Esophagus squamous epithelium (tissue), 5 donors: Measurements from ENCODE around the gene POLA1. TPM values are rescaled to one million over a fixed set of nuclear protein-coding genes. Genes with fewer than 3 reads are reported as not detected.

Experiments
- DNase-seq: peaks from one replicate; lab custom pipeline; 2025; lab: John Stamatoyannopoulos, UW
- H3K27ac ChIP-seq, 4 donors: fragments of 200-600 bp; sonication (generic); one replicate each; pipeline ENCODE4 v1.5.1; 2016 to 2019; ENCODE audit warnings: mild to moderate bottlenecking in 1 of 4
- H3K27me3 ChIP-seq, 4 donors: fragments of 200-600 bp; sonication (generic); 1 replicate in 3 of 4; 2 replicates in 1 of 4; pipeline versions ENCODE4 v1.5.1 to v1.6.0; 2017 to 2021; ENCODE audit warnings: antibody characterized with exemption in 1 of 4
- H3K36me3 ChIP-seq, 3 donors: fragments of 200-600 bp; sonication (generic); one replicate each; pipeline ENCODE4 v1.5.1; 2016 to 2019
- H3K4me1 ChIP-seq, 3 donors: fragments of 200-600 bp; sonication (generic); one replicate each; pipeline ENCODE4 v1.5.1; 2017 to 2019
- H3K4me3 ChIP-seq, 4 donors: fragments of 200-600 bp; sonication (generic); 1 replicate in 3 of 4; 2 replicates in 1 of 4; pipeline ENCODE4 v1.5.1; 2016 to 2019; ENCODE audit warnings: mild to moderate bottlenecking in 2 of 4, moderate library complexity in 1 of 4
- H3K9me3 ChIP-seq, 3 donors: fragments of 200-600 bp; sonication (generic); one replicate each; pipeline ENCODE4 v1.5.1; 2016 to 2019
- POLR2A ChIP-seq, 4 donors: fragments of 450-650 bp; IDR thresholded peaks; one replicate each; pipeline ENCODE4 v1.6.1; 2017; ENCODE audit warnings: antibody characterized with exemption in 4 of 4, mild to moderate bottlenecking in 4 of 4, moderate library complexity in 3 of 4
- WGBS, 2 donors: methylation state at CpG; one replicate each; pipeline ENCODE4 v1.1.5; 2018; 5-methylcytosine and 5-hydroxymethylcytosine counted together
- intact Hi-C: fragments of 100-400 bp; cut with DNase I; formaldehyde crosslinking; loops from one replicate; pipeline ENCODE4 v1.15.0; 2022
- total RNA-seq, 4 donors: library from RNA; depleted of rRNA; stranded (reverse); fragments of >200 nt; gene quantifications; one replicate each; pipeline ENCODE4 v1.1.0, GENCODE V29; 2016
- TF ChIP-seq, protein P1 (sequence below), 6 experiments: fragments of 450-650 bp in 4 of 6; fragments of 200-600 bp in 2 of 6; sonication (generic) in 2 of 6; IDR thresholded peaks; one replicate each; pipeline ENCODE4 v1.5.1; 2016 to 2019; ENCODE audit warnings: antibody characterized with exemption in 6 of 6, mild to moderate bottlenecking in 4 of 6, moderate library complexity in 4 of 6
- donor health status: DM: yes; HTN: yes; CAD: no.

Gene POLA1
- total RNA-seq, 4 donors from 2014 or later: 5.3 to 14.7 (median 13.1) TPM

DNA sequence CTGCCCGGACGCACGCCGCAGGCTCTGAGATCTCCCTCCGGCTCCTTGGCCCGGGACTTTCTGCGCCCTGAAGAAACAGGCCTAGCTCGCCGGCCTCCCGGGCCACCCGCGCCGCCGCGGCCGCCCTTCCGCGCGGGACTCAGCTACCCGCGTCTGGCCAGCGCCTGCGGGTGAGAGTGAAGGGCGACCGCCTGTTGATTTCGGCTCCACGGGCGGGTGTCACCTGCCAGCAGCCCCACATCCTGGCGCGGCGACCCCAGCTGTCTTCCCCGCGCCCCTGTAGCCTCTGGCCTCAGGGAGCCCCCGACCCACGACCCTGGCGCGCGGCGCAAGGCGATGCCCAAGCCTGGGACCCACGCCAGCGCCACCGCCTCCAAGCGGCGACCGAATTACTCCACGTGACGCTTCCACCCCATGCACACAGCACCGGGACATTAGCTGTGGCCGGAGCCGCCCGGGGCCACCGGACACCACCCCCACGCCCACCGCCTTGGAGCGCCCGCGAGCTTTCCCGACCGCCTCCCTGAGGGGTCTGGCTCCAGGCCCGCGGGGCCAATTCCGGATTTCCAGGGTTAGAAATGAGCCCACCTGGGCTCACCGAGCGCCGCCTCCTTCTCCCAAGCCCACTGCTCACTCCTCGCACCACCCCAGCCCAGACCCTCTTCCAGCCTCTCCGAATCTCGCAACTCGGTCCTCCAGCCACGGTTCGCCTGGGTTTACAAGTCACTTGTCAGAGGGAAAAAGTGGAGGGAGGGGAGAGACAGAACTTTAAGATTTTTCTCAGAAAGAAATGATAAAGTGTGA is 311.9 kb downstream of the POLA1 start:
- WGBS, 2 donors: 3 to 23% methylated on average over 11 to 18 of the region's 72 CpGs
- no peak for DNase-seq
- H3K36me3 ChIP-seq: no peaks in the 10 kb centered on the region
- peaks cover 12 to 47% (median 13%) of the 10 kb centered on the region in 3 donors for H3K4me1 ChIP-seq
- peak overlapping the region in 2 of 4 donors; percentile 28 to 46 for H3K4me3 ChIP-seq
- intact Hi-C loops: no loop called here
- no peak overlapping the region for H3K27ac ChIP-seq
- H3K27me3 ChIP-seq: peaks cover 0 to 93% (median 36%) of the 10 kb centered on the region in 4 donors
- H3K9me3 ChIP-seq: no peaks in the 10 kb centered on the region
- TF ChIP-seq, protein P1, sequence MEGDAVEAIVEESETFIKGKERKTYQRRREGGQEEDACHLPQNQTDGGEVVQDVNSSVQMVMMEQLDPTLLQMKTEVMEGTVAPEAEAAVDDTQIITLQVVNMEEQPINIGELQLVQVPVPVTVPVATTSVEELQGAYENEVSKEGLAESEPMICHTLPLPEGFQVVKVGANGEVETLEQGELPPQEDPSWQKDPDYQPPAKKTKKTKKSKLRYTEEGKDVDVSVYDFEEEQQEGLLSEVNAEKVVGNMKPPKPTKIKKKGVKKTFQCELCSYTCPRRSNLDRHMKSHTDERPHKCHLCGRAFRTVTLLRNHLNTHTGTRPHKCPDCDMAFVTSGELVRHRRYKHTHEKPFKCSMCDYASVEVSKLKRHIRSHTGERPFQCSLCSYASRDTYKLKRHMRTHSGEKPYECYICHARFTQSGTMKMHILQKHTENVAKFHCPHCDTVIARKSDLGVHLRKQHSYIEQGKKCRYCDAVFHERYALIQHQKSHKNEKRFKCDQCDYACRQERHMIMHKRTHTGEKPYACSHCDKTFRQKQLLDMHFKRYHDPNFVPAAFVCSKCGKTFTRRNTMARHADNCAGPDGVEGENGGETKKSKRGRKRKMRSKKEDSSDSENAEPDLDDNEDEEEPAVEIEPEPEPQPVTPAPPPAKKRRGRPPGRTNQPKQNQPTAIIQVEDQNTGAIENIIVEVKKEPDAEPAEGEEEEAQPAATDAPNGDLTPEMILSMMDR (IDR thresholded peaks at IDR 0.05): no peak
- no peak for TF ChIP-seq POLR2A (IDR thresholded peaks at IDR 0.05)

DNA sequence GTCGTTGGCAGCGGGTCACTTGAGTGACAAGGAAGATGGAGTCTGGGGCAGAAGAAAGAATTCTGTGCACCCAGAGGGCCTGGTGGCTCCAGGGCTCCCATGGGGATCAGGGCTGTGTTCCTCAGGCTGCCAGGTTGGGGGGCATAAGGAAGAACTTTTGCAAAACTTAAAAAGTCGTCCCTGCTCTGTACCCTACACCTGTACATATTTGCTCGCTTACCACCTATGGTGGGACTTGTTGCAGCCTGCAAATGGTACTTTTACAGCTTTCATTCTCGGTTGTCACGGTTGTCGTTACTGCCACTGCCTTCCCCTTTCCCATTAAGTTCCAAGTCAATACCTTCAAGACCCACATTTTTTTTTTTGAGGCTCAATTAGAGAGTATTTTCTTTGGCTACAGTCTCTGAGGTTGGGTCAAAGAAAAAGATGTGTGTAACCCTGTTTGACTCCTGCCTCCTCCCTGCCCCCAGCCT is 312.9 kb downstream of the POLA1 start:
- intact Hi-C loops: no loop called here
- Histone ChIP-seq H3K27ac (no peak overlapping the region), H3K9me3 (no peaks in the 10 kb centered on the region), H3K27me3 (peaks cover 0 to 100% (median 41%) of the 10 kb centered on the region in 4 donors), H3K4me1 (peaks cover 12 to 53% (median 15%) of the 10 kb centered on the region in 3 donors), H3K4me3 (no peak overlapping the region), H3K36me3 (no peaks in the 10 kb centered on the region)
- DNase-seq: no peak
- WGBS, 2 donors: 8 to 32% methylated on average over 5 to 7 of the region's 7 CpGs
- TF ChIP-seq, protein P1 (IDR thresholded peaks at IDR 0.05): no peak
- TF ChIP-seq POLR2A (IDR thresholded peaks at IDR 0.05): no peak

DNA sequence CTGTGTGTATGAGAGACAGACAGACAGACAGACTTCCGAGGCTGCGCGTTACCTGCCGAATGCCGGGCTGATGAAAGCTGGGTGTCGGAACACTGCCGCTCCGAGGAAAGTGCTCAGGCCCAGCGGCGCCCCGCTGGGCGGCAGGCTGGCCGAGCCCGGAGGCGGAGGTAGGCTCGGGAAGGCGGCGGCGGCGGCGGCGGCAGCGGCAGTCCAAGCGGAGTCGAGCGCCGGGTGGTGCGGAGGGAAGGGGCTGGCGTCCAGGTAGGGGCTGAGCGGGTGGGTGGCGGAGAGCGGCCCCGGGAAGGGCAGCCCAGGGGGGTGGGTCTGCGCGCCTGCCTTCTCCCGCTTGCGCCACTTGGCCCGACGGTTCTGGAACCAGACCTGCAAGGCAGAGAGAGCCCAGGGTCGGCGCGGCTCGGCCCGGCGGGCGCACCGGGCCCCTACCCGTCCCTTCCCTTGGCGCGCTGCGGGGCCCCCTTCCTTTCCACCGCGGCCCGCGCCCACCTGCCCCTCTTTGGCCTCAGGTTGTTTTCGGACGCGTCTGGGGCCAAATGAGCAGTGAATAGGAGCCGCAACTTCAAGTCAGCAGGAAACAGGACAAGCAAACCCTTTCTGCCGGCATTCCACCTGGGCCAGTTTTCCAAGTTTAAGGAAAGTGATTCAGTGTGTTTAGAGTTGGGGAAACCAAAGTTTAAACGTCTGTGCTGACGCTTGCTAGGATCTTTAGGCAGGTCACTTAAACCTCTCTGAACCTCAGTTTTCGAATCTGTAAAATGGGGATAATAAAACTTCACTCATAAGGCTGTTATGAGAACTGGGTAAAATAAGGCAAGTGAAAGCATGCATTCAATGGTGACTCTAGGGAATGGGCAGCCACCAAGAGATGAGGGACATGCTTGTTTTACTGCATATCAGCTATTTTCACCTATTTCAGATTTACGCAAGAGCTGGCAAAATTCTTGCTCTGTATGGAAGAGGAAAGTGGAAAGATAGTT is 313.6 kb downstream of the POLA1 start:
- Histone ChIP-seq H3K27ac (no peak overlapping the region), H3K4me1 (peaks cover 12 to 57% (median 16%) of the 10 kb centered on the region in 3 donors), H3K27me3 (peaks cover 0 to 100% (median 40%) of the 10 kb centered on the region in 4 donors), H3K36me3 (no peaks in the 10 kb centered on the region), H3K4me3 (peak overlapping the region in 1 of 4 donors; percentile 38), H3K9me3 (no peaks in the 10 kb centered on the region)
- TF ChIP-seq POLR2A (IDR thresholded peaks at IDR 0.05): no peak
- TF ChIP-seq, protein P1 (IDR thresholded peaks at IDR 0.05): no peak
- WGBS, 2 donors: 29 to 37% methylated on average over 3 to 20 of the region's 64 CpGs
- intact Hi-C loops: no loop called here
- DNase-seq: no peak

DNA sequence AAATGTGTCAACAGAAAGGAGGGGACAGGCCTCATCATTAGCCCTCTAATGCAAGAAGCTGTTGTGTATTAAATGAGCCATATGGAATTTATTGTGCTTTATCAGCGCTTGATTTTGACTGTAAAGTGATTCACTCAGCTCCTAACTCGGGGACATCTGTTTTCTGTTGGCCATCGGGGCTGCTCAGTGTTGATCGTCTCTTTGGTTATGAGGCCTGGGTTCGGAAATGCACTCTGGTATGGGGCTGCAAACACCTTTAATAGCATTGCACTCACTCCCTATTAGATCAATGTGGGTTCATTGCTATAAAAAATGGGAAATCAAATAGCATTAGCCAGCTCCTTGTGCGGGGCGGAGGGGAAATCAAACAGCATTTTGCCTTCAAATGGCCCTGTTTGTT is 315.7 kb downstream of the POLA1 start:
- no peaks in the 10 kb centered on the region for H3K9me3 ChIP-seq
- no peaks in the 10 kb centered on the region for H3K36me3 ChIP-seq
- peaks cover 0 to 99% (median 45%) of the 10 kb centered on the region in 4 donors for H3K27me3 ChIP-seq
- H3K4me1 ChIP-seq: peaks cover 12 to 52% (median 26%) of the 10 kb centered on the region in 3 donors
- no peak overlapping the region for H3K27ac ChIP-seq
- intact Hi-C loops: no loop called here
- WGBS, 2 donors: 51% methylated on average over 7 of the region's 7 CpGs; no CpG with 5 or more reads in 1 of the 2 donors
- no peak overlapping the region for H3K4me3 ChIP-seq
- TF ChIP-seq, protein P1 (IDR thresholded peaks at IDR 0.05): no peak
- no peak for TF ChIP-seq POLR2A (IDR thresholded peaks at IDR 0.05)
- DNase-seq: no peak
